Spleen (tissue), 7 donors: ENCODE data around the gene LRP1.

Experiments used
- POLR2A ChIP-seq, 3 donors: fragments of 450-650 bp; IDR thresholded peaks; one replicate each; pipeline ENCODE4 v1.5.1; 2017; ENCODE audit warnings: antibody characterized with exemption in 3 of 3, mild to moderate bottlenecking in 1 of 3
- POLR2AphosphoS5 ChIP-seq, 3 donors: sonication (generic); formaldehyde crosslinking; IDR thresholded peaks; one replicate each; pipeline ENCODE4 v1.5.1; 2017; ENCODE audit warnings: antibody characterized with exemption in 3 of 3
- TF ChIP-seq, protein P1 (sequence below), 11 experiments: fragments of 200-600 bp in 7 of 11; fragments of 450-650 bp in 4 of 11; sonication (generic) in 4 of 11; IDR thresholded peaks in 8 of 11; conservative IDR thresholded peaks in 3 of 11; 1 replicate in 7 of 11; 2 replicates in 4 of 11; pipeline versions ENCODE4 v1.4.0 to v1.8.0; 2016 to 2021; ENCODE audit warnings: antibody characterized with exemption in 11 of 11, inconsistent platforms in 4 of 11, mild to moderate bottlenecking in 1 of 11
- donor health status: DM: no; HTN: no; CAD: no; lungs with moderate emphysema.
- donor health status: DM: no; HTN: no; CAD: no.
- donor health status: DM: no; HTN: no; CAD: no.

DNA sequence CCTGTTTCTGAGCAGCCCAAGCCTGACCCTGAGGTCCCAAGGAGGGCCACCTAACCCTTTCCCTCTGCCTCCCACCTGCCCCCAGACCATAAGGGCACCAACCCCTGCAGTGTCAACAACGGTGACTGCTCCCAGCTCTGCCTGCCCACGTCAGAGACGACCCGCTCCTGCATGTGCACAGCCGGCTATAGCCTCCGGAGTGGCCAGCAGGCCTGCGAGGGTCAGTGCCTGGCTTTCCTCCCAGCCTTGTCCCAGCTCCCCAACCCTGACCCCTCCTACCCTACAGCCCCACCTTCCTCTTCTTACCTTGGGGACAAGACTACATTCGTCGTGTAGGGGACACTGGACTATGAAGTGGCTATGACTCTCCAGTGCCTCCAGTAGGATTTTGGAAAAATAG, 52.8 kb downstream of the LRP1 start:
- TF ChIP-seq, protein P1, sequence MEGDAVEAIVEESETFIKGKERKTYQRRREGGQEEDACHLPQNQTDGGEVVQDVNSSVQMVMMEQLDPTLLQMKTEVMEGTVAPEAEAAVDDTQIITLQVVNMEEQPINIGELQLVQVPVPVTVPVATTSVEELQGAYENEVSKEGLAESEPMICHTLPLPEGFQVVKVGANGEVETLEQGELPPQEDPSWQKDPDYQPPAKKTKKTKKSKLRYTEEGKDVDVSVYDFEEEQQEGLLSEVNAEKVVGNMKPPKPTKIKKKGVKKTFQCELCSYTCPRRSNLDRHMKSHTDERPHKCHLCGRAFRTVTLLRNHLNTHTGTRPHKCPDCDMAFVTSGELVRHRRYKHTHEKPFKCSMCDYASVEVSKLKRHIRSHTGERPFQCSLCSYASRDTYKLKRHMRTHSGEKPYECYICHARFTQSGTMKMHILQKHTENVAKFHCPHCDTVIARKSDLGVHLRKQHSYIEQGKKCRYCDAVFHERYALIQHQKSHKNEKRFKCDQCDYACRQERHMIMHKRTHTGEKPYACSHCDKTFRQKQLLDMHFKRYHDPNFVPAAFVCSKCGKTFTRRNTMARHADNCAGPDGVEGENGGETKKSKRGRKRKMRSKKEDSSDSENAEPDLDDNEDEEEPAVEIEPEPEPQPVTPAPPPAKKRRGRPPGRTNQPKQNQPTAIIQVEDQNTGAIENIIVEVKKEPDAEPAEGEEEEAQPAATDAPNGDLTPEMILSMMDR (IDR thresholded peaks at IDR 0.05 in 8 of 11, conservative IDR thresholded peaks at IDR 0.05 in 3 of 11) = no peak
- TF ChIP-seq POLR2AphosphoS5 (IDR thresholded peaks at IDR 0.05) = peak in 1 of 3 donors; percentile 4
- TF ChIP-seq POLR2A (IDR thresholded peaks at IDR 0.05) = no peak
